GM12878 (cell line): ENCODE results near the gene PTPRD. TPM values are rescaled to one million over a fixed set of nuclear protein-coding genes. Genes with fewer than 3 reads are reported as not detected.

ENCODE experiments used
- ATAC-seq: fragments of 200-7000 bp; cut with Tn5 transposase; 3 replicates; pipeline ENCODE4 v1.9.1; 2020; ENCODE audit warnings: mild to moderate bottlenecking, moderate library complexity
- BruUV-seq: library from RNA; stranded (reverse); fragments of 400-500 nt; replicated peaks from 2 replicates; lab custom pipeline; 2021; lab: Mats Ljungman, UMichigan
- CTCF ChIA-PET: fragments of 300-600 bp; sonication (Branson Sonifier 250); formaldehyde crosslinking; extraction: SDS; loops from one replicate; lab custom pipeline; 2021; ENCODE audit warnings: inconsistent platforms; lab: Yijun Ruan, JAX
- POLR2A ChIA-PET: fragments of 350-600 bp; formaldehyde crosslinking; extraction: SDS; loops from one replicate; lab custom pipeline; 2021; ENCODE audit warnings: inconsistent platforms; lab: Charles Lee
- RAD21 ChIA-PET: fragments of 300-600 bp; sonication (Branson Sonifier 250); formaldehyde crosslinking; loops from one replicate; lab custom pipeline; 2023; ENCODE audit warnings: antibody characterized with exemption; ENCODE audit not compliant: unreplicated experiment; lab: Charles Lee
- SMC1A ChIA-PET: fragments of 300-600 bp; sonication (Branson Sonifier 250); formaldehyde crosslinking; loops from one replicate; lab custom pipeline; 2023; ENCODE audit not compliant: unreplicated experiment, uncharacterized antibody; lab: Charles Lee
- DNase-seq: peaks from one replicate; pipeline ENCODE4 v3.0.0-alpha.2; 2011; ENCODE audit warnings: low read depth, low spot score
- FAIRE-seq: peaks from 3 replicates; lab custom pipeline; 2011; peaks lifted over from hg19 to GRCh38; lab: Jason Lieb, UNC
- H2AFZ ChIP-seq: 2 replicates; pipeline ENCODE4 v1.6.0; 2011; ENCODE audit warnings: low read depth, low read length, control low read depth; ENCODE audit not compliant: control insufficient read depth
- H3K27ac ChIP-seq: 2 replicates; pipeline ENCODE4 v1.5.1; 2011; ENCODE audit warnings: control low read depth; ENCODE audit not compliant: control insufficient read depth, insufficient read depth
- H3K27me3 ChIP-seq, 2 experiments: replicated peaks in 1 of 2; 2 replicates each; pipeline versions ENCODE4 v1.6.0 to v1.6.1; 2011; ENCODE audit warnings: low read length in 1 of 2; ENCODE audit not compliant: control insufficient read depth in 2 of 2, insufficient read depth in 2 of 2
- H3K36me3 ChIP-seq, 2 experiments: 2 replicates each; pipeline ENCODE4 v1.5.1; 2011; ENCODE audit warnings: low read length in 1 of 2; ENCODE audit not compliant: control insufficient read depth in 2 of 2, insufficient read depth in 2 of 2
- H3K4me1 ChIP-seq: 2 replicates; pipeline ENCODE4 v1.6.1; 2011; ENCODE audit warnings: mild to moderate bottlenecking, low read length, moderate library complexity, mixed read lengths; ENCODE audit not compliant: control insufficient read depth, insufficient read depth
- H3K4me2 ChIP-seq: 2 replicates; pipeline ENCODE4 v1.6.0; 2011; ENCODE audit warnings: control low read depth; ENCODE audit not compliant: control insufficient read depth, insufficient read depth
- H3K4me3 ChIP-seq: fragments of 200-600 bp; sonication (generic); 2 replicates; pipeline ENCODE4 v1.5.1; 2016
- H3K79me2 ChIP-seq: 2 replicates; pipeline ENCODE4 v1.6.0; 2011; ENCODE audit warnings: low read length; ENCODE audit not compliant: control insufficient read depth, insufficient read depth
- H3K9ac ChIP-seq: 2 replicates; pipeline ENCODE4 v1.8.0; 2011; ENCODE audit warnings: low read length, control low read depth, mixed read lengths; ENCODE audit not compliant: control insufficient read depth, insufficient read depth
- H3K9me3 ChIP-seq: replicated peaks from 3 replicates; pipeline ENCODE4 v1.5.1; 2011; ENCODE audit warnings: mild to moderate bottlenecking, low read length; ENCODE audit not compliant: control insufficient read depth, insufficient read depth
- H4K20me1 ChIP-seq: 2 replicates; pipeline ENCODE4 v1.6.0; 2011; ENCODE audit not compliant: control insufficient read depth, insufficient read depth
- GATAD2B ChIP-seq: fragments of 450-650 bp; conservative IDR thresholded peaks from 2 replicates; pipeline ENCODE4 v1.6.1; 2017; ENCODE audit warnings: low read depth, mild to moderate bottlenecking, moderate library complexity
- LARP7 ChIP-seq: fragments of 450-650 bp; IDR thresholded peaks from 2 replicates; pipeline ENCODE4 v1.6.1; 2017; ENCODE audit warnings: mild to moderate bottlenecking
- MYC ChIP-seq: IDR thresholded peaks from 2 replicates; pipeline ENCODE4 v1.6.1; 2011; ENCODE audit warnings: mild to moderate bottlenecking, low read length, moderate library complexity, inconsistent platforms; ENCODE audit not compliant: insufficient read depth, insufficient replicate concordance, insufficient read length, severe bottlenecking
- RFX5 ChIP-seq: IDR thresholded peaks from 2 replicates; pipeline ENCODE4 v1.6.1; 2011; ENCODE audit warnings: low read depth, low read length, improper control_type of control experiment
- ZZZ3 ChIP-seq: IDR thresholded peaks from 2 replicates; pipeline ENCODE4 v1.6.1; 2011; ENCODE audit warnings: low read depth; ENCODE audit not compliant: control insufficient read depth, insufficient read length
- WGBS: methylation state at CpG from one replicate; pipeline ENCODE4 v1.1.6; 2016; ENCODE audit warnings: low lambda C conversion rate; ENCODE audit not compliant: insufficient replicate concordance, insufficient coverage; ENCODE audit errors: missing lambda C conversion rate; 5-methylcytosine and 5-hydroxymethylcytosine counted together
- in situ Hi-C: fragments of 300-500 bp; cut with MboI; formaldehyde crosslinking; loops from 9 replicates; pipeline ENCODE4 v1.14.3; 2018; ENCODE audit warnings: mixed read lengths
- intact Hi-C: fragments of 100-400 bp; cut with micrococcal nuclease; formaldehyde crosslinking; loops from one replicate; pipeline ENCODE4 v1.14.2; 2022; ENCODE audit not compliant: unreplicated experiment
- polyA plus RNA-seq, 11 experiments: library from polyadenylated mRNA; depleted of rRNA in 4 of 11; unstranded in 6 of 11; stranded (reverse) in 5 of 11; fragments of >200 nt; fragmentation: Nextera tagmentation in 4 of 11; fragmentation: Illumina TruSeq in 1 of 11; extraction: Ambion mirVana in 4 of 11; extraction: Trizol in 1 of 11; gene quantifications; 1 replicate in 1 of 11; 2 replicates in 10 of 11; pipeline versions ENCODE4 v1.2.1 to v1.2.3, GENCODE V29; 2011 to 2016; ENCODE audit warnings: inconsistent platforms in 2 of 11, missing spikeins in 2 of 11, low read depth in 1 of 11
- total RNA-seq, 4 experiments: library from RNA; depleted of rRNA in 3 of 4; stranded (reverse); fragments of >200 nt in 3 of 4; fragmentation: Illumina TruSeq in 1 of 4; extraction: Trizol in 1 of 4; gene quantifications; 2 replicates each; pipeline versions ENCODE4 v1.2.1 to v1.2.3, GENCODE V29; 2013 to 2021

The PTPRD gene
- total and polyA plus RNA-seq, 10 of the 15 experiments (the other 5 are each of a cell fraction or from before 2014, with no cell fraction given), result under 0.01 to 0.05 (median 0.01) TPM; not detected in 7

GRCh38 chr9:10571699-10572098 is 41.1 kb downstream of the PTPRD start:
- ChIA-PET POLR2A (no interaction called here), CTCF (no interaction called here), RAD21 (no interaction called here), SMC1A (interaction anchor here (1.0 kb wide), 1 partner anchor 16 kb away, joined by 3 read pairs; no protein-coding TSS in a partner anchor)
- Histone ChIP-seq H3K79me2 (no peaks in the 10 kb centered on the region), H3K9me3 (no peaks in the 10 kb centered on the region), H3K36me3 (no peaks in the 10 kb centered on the region), H4K20me1 (no peaks in the 10 kb centered on the region), H3K27me3 (no peaks in the 10 kb centered on the region), H3K4me3 (no peak overlapping the region), H2AFZ (no peak overlapping the region), H3K27ac (no peak overlapping the region), H3K4me2 (no peak overlapping the region), H3K9ac (no peak overlapping the region), H3K4me1 (no peaks in the 10 kb centered on the region)
- in situ Hi-C loops (no loop called here), intact Hi-C loops (no loop called here)
- no TSS peak for BruUV-seq
- TF ChIP-seq GATAD2B (no peak), RFX5 (no peak), LARP7 (no peak), ZZZ3 (no peak)
- WGBS, result 10% methylated on average over 5 of the region's 5 CpGs
- ATAC-seq (no peak), DNase-seq (no peak), FAIRE-seq (no peak)

GRCh38 chr9:10566848-10567247 is 46.0 kb downstream of the PTPRD start:
- intact Hi-C loops (no loop called here), in situ Hi-C loops (no loop called here)
- Histone ChIP-seq H3K4me2 (no peak overlapping the region), H3K27me3 (no peaks in the 10 kb centered on the region), H3K27ac (no peak overlapping the region), H2AFZ (no peak overlapping the region), H4K20me1 (no peaks in the 10 kb centered on the region), H3K9ac (no peak overlapping the region), H3K4me1 (no peaks in the 10 kb centered on the region), H3K4me3 (no peak overlapping the region), H3K9me3 (no peaks in the 10 kb centered on the region), H3K36me3 (no peaks in the 10 kb centered on the region), H3K79me2 (no peaks in the 10 kb centered on the region)
- ChIA-PET CTCF (no interaction called here), POLR2A (no interaction called here), SMC1A (no interaction called here), RAD21 (no interaction called here)
- DNase-seq (no peak), ATAC-seq (no peak), FAIRE-seq (no peak)
- no TSS peak for BruUV-seq
- 0% methylated on average over 1 of the region's 1 CpG for WGBS
- TF ChIP-seq MYC, result no peak
